Chondrocyte (in vitro differentiated cells): ENCODE data around the gene HIKESHI. TPM values are rescaled to one million over a fixed set of nuclear protein-coding genes. Genes with fewer than 3 reads are reported as not detected.
"Not testable (repeated sequence)": the region's sequence is repeated elsewhere in the genome, so short reads cannot be mapped to it uniquely, and the experiment has no call there.

Experiments used
- DNase-seq: peaks from one replicate; pipeline ENCODE4 v3.0.0; 2021; ENCODE audit warnings: mixed read lengths, low spot score
- H3K27ac Mint-ChIP-seq: one replicate; pipeline ENCODE4 v1.8.0; 2021; ENCODE audit warnings: mild to moderate bottlenecking, moderate library complexity, mixed read lengths; ENCODE audit not compliant: unreplicated experiment
- H3K27me3 Mint-ChIP-seq: 2 replicates; pipeline ENCODE4 v1.8.0; 2021; ENCODE audit warnings: low read depth, mixed read lengths
- H3K36me3 Mint-ChIP-seq: 2 replicates; pipeline ENCODE4 v1.8.0; 2021; ENCODE audit warnings: low read depth, mixed read lengths
- H3K4me1 Mint-ChIP-seq: 2 replicates; pipeline ENCODE4 v1.8.0; 2021; ENCODE audit warnings: low read depth, mild to moderate bottlenecking, mixed read lengths
- H3K4me3 Mint-ChIP-seq: one replicate; pipeline ENCODE4 v1.8.0; 2021; ENCODE audit warnings: mild to moderate bottlenecking, moderate library complexity, mixed read lengths; ENCODE audit not compliant: unreplicated experiment
- H3K9me3 Mint-ChIP-seq: 2 replicates; pipeline ENCODE4 v1.8.0; 2021; ENCODE audit warnings: low read depth, mixed read lengths
- total RNA-seq: library from RNA; stranded (reverse); gene quantifications from 3 replicates; pipeline ENCODE4 v1.2.1, GENCODE V29; 2021
- TF ChIP-seq, protein P1 (sequence below): fragments of 200-600 bp; sonication (generic); IDR thresholded peaks from 2 replicates; pipeline ENCODE4 v1.5.0; 2021; ENCODE audit warnings: antibody characterized with exemption, mild to moderate bottlenecking, moderate library complexity

Gene HIKESHI
- total RNA-seq, 1 donor from 2014 or later, result 34.5 TPM

- no peak overlapping the region for H3K27ac Mint-ChIP-seq
- H3K27me3 Mint-ChIP-seq, result no peaks in the 10 kb centered on the region
- no peaks in the 10 kb centered on the region for H3K9me3 Mint-ChIP-seq
- peaks cover under 1% of the 10 kb centered on the region for H3K36me3 Mint-ChIP-seq
- no peak overlapping the region for H3K4me3 Mint-ChIP-seq
- no peak for DNase-seq
- TF ChIP-seq, protein P1, sequence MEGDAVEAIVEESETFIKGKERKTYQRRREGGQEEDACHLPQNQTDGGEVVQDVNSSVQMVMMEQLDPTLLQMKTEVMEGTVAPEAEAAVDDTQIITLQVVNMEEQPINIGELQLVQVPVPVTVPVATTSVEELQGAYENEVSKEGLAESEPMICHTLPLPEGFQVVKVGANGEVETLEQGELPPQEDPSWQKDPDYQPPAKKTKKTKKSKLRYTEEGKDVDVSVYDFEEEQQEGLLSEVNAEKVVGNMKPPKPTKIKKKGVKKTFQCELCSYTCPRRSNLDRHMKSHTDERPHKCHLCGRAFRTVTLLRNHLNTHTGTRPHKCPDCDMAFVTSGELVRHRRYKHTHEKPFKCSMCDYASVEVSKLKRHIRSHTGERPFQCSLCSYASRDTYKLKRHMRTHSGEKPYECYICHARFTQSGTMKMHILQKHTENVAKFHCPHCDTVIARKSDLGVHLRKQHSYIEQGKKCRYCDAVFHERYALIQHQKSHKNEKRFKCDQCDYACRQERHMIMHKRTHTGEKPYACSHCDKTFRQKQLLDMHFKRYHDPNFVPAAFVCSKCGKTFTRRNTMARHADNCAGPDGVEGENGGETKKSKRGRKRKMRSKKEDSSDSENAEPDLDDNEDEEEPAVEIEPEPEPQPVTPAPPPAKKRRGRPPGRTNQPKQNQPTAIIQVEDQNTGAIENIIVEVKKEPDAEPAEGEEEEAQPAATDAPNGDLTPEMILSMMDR, result no peak
- no peaks in the 10 kb centered on the region for H3K4me1 Mint-ChIP-seq
These were observed 53.2 kb downstream of the HIKESHI start for GRCh38 chr11:86355256-86355655.

GRCh38 chr11:86357412-86357811 lies 55.4 kb downstream of the HIKESHI start:
- not testable (repeated sequence) for H3K27ac Mint-ChIP-seq, H3K4me1 Mint-ChIP-seq, H3K4me3 Mint-ChIP-seq, H3K27me3 Mint-ChIP-seq, DNase-seq, H3K9me3 Mint-ChIP-seq, H3K36me3 Mint-ChIP-seq

DNA sequence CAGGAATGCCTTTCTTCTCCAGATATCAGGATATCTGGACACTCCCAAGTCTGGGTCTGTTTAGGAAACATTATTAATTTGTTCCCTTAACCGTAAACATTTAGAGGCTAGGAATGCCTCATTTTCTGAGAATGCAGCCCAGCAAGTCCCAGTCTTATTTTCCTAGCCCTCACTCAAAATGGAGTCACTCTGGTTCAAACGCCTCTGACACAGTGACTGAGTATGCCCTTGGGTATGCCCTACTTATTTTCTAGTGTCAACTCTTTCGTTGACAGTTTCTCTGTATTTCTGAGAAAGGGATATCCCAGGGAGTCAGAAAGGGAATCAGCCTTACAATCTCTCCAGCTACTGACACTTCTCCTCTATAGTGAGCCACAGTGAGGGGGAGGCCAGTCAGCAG lies 56.7 kb downstream of the HIKESHI start:
- TF ChIP-seq, protein P1, result no peak

DNA sequence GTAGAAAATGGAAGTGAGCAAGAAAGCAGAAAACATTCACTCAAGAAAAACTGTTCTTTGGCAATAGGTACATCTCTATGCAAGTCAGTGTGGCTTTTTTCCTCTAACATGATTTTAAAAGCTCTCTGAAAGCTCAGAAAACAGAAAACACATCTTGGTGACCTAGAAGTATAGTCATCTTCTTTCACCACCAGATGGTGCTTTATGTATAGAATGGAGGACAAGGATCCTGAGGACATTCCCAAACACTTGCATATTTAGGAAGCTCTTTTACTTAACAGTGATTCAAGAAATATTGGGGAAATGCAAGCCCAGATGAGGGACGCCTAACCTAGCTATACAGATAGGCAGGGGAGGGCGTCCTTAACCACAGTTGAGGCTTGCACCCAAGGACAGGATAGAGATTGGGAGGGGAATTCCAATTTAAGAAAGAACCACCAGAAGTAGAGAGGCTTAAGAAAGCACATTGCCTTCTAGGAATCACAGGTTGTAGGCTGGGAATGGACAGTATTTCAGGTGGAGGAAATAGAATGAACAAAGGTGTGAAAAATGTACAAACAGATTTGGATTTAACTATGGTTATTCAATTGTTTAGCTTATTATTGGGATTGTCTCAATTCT lies 58.8 kb downstream of the HIKESHI start:
- no peak overlapping the region for H3K4me3 Mint-ChIP-seq
- peaks cover 12% of the 10 kb centered on the region for H3K9me3 Mint-ChIP-seq
- H3K27ac Mint-ChIP-seq, result no peak overlapping the region
- H3K27me3 Mint-ChIP-seq, result no peaks in the 10 kb centered on the region
- TF ChIP-seq, protein P1, result peak; percentile 83
- H3K4me1 Mint-ChIP-seq, result peaks cover 3% of the 10 kb centered on the region
- DNase-seq, result no peak
- peaks cover 4% of the 10 kb centered on the region for H3K36me3 Mint-ChIP-seq

More for the DNA sequence above, 56.7 kb downstream of the HIKESHI start:
- peaks cover 8% of the 10 kb centered on the region for H3K9me3 Mint-ChIP-seq
- no peak for DNase-seq
- H3K4me3 Mint-ChIP-seq, result no peak overlapping the region
- peaks cover under 1% of the 10 kb centered on the region for H3K36me3 Mint-ChIP-seq
- no peak overlapping the region for H3K27ac Mint-ChIP-seq
- no peaks in the 10 kb centered on the region for H3K27me3 Mint-ChIP-seq
- peaks cover 3% of the 10 kb centered on the region for H3K4me1 Mint-ChIP-seq

DNA sequence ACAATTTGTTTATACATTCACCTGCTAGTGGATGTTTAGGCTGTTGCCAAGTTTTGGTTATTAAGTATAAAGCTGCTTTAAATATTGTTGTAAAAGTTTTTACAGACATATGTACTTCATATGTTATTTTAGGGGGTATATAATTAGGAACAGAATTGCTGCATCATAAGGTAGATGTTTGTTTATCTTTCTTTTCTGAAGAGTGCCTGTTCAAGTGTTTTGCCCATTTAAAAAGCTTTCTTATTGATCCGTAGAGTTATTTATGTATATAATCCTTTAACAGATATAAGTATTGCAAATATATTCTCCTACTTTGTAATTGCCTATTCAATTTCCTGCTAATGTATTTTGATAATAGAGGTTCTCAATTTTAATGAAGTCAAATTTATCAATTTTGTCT lies 61.4 kb downstream of the HIKESHI start:
- Mint-ChIP-seq H3K4me1 (peaks cover 3% of the 10 kb centered on the region), H3K4me3 (no peak overlapping the region), H3K9me3 (peaks cover 12% of the 10 kb centered on the region), H3K27me3 (no peaks in the 10 kb centered on the region), H3K27ac (no peak overlapping the region), H3K36me3 (peaks cover 4% of the 10 kb centered on the region)
- no peak for DNase-seq
- TF ChIP-seq, protein P1, result no peak

GRCh38 chr11:86365546-86365945 lies 63.5 kb downstream of the HIKESHI start:
- Mint-ChIP-seq H3K36me3 (peaks cover 4% of the 10 kb centered on the region), H3K9me3 (peaks cover 12% of the 10 kb centered on the region), H3K27me3 (no peaks in the 10 kb centered on the region), H3K27ac (no peak overlapping the region), H3K4me1 (peaks cover 2% of the 10 kb centered on the region), H3K4me3 (no peak overlapping the region)
- TF ChIP-seq, protein P1, result no peak
- DNase-seq, result no peak
